T-helper 1 cell (primary cell): ENCODE measurements around the gene PAQR5.
"Not testable (repeated sequence)": the region's sequence is repeated elsewhere in the genome, so short reads cannot be mapped to it uniquely, and the experiment has no call there.

Experiments used
- DNase-seq, 5 donors: peaks; one replicate each; pipeline ENCODE4 v3.0.0-alpha.2; 2012 to 2020

PAQR5 gene

DNA sequence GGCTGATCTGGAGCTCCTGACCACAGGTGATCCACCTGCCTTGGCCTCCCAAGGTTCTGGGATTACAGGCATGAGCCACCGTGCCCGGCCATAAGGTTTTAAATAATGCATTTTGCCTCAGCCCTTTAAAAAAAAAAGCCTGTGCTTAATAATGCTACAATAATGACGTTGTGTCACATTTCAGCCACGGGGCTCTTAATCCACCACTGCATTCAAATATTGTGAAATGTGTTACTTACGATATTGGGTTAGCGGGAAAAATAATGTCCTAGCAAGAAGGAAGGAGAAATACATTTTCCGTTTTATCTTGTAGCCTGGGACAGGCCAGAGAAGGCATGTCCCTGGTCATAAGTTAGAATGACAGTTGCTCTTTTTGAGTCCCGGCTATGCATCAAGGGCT, 17.6 kb downstream of the PAQR5 start:
- no peak for DNase-seq

DNA sequence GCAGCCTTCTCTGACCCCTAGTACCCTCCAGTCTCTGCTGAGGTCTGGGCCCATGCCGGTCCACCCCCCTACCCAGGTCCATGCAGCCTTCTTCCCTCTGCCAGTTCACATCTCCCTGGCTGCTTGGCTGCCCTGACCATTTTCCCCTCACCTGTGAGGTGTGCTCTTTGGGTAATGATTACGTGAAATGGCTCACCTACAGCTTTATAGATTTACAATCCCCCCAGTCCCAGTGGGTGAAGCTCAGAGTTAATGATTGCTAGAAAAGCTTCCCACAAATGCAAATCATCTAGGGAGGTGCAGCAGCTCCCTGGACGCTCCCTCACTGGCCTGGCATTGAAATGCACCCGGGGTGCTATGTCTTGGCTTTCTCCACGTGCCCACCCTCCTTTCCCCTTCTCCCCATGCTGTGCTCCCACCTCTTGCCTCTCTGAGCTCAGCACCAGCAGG, 18.7 kb downstream of the PAQR5 start:
- no peak for DNase-seq

DNA sequence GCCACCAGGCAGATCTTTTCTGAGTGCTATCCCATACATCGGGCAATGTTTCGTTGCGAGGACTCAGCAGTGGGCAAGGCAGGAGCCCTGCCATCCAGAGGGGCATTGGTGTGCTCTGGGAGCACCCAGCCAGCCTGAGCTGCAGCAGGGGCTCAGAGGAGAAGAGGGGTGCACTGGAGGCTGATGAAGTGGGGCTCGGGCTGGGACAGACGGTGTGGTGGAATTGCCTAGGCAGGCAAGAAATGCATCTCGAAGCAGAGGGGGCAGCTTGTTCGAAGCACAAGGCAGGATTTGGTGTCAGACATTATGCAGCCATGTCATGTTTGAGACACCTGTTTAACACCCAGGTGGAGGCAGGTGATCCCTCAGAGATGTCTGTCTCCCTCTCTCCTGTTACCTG, 19.3 kb downstream of the PAQR5 start:
- DNase-seq, result no peak

DNA sequence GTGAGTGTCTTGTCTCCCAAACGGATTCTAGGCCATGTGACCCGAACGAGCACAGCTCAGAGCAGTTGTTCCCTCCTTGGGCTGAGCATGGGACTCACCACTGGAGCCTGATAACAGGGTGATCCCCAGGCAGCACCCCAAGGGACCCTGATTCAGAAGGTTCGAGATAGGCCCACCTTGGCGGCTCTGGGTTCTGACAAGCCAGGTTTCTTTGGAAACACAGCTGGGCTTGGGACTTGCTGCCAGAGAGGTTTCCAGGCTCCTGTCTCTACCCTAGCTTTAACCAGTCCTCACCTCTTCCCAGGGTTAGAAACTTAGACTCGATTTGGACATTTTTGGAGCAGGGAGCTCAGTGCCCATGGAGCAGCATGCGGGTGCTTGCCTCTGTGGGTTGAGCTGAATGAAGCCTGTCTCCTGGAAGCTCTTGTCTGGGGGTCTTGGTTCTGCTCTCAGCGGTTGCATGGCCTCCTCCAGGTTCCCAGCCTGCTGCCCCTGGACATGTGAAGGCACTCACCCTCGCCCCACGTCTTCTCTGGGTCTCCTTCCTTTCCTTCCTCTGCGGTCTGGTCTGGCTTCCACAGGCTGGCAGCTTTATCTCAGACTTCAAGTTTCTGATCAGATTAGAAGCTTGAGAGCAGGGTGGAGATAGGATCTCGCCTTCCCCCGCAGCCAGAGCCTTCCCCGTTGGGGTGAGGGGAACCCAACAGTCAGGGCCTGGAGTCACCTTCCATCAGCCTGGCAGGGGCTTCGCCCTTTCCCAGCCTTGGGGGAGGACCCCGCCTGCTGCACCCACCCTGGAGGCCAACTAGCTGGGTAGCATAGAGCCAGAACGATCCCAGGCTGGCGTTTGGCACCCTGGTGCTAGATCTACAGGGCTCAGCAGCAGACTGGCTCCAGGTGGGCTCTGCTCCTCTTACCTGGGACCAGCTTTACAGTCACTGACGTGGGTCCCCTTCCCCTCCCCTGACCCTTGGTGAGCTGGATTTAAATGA, 21.0 kb downstream of the PAQR5 start:
- no peak for DNase-seq

DNA sequence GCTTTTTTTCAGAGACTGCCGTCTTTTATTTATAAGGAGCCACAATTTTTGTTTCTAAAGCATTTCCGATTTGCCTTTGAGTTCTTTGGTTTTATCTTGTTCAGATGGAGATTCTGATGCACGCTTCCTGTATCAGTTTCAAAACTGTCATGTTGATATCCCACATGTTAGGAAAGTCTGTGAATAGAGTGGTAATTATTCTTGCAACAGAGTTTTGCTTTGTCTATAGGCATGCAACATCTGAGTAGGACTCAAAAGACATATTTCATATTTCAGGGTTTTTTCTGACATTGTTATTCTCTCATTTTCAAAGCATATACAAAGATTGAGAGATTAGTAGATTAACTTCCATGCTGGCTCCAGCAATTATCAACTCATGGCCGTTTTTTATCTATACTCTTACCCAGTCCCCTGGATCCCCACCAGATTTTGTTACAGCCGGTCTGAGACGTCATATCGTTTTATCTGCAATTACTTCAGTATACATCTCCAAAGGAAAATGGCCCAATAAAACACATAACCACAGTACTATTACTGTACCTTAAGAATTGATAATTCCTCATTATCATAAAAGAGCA, 22.4 kb downstream of the PAQR5 start:
- peak in 1 of 5 donors; percentile 40 for DNase-seq

DNA sequence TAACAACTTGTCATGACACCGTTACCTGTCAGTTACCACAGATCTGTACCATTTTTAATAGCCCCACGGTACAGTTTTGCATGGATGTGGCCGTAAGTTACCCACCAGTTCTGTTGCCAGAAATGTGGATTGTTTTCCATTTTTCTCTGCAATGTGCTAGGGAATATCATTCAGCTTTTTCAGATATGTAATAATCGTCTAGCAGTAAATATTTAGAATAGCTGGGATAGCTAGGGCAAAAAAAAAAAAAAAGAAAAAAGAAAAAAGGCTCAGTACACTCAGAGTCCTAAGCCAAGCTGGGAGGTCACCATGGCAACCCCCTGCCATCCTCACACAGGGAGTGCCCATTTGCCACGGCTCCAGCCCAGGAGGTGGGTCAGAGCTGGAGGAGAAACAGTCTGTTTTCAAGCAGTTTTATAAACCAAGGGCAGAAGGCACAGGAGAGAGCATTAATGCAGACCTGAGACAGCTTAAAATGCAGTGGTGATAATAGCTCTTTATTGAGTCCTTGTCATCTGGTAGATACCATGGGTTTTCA, 25.2 kb downstream of the PAQR5 start:
- no peak for DNase-seq

DNA sequence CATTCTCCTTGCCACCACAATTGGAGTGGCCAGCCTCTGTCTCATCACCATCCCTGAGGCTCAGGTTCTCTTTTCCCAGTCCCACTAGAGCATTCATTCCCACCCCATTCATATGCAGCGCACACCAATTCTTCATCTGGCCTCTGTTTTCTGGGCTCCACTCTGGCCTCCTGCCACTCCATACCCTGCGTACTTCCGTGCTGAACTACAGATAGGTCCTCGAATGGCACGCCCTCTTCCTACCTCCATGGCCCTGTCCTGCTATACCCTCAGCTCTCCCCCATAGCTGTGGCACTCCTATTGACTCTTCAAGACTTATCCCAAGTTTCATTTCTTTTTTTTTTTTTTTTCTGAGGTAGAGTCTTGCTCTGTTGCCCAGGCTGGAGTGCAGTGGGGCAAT, 25.9 kb downstream of the PAQR5 start:
- no peak for DNase-seq

DNA sequence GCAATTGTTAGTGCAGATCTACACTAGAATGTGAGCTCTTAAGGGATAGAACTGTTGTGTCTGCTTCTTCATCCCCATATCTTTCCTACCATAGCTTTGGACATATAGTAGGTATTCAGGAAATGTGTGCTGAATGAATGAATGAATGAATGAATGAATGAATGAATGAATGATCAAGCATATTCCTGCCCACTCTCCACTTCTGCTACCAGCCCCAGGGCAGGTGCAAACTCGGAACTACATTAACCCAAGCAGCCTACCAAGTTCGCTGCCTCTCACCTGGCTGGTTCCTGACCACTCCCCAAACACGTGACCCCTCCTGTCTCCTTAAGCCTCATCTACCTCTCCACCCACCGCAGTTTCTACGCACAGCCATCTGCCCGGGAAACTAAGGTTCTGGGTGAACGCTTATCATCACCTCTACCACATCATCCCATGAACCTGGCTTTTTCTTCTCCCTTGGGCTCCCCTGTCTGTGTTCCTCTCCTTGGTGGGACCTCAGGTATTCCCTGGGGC, 26.8 kb downstream of the PAQR5 start:
- DNase-seq, result no peak

DNA sequence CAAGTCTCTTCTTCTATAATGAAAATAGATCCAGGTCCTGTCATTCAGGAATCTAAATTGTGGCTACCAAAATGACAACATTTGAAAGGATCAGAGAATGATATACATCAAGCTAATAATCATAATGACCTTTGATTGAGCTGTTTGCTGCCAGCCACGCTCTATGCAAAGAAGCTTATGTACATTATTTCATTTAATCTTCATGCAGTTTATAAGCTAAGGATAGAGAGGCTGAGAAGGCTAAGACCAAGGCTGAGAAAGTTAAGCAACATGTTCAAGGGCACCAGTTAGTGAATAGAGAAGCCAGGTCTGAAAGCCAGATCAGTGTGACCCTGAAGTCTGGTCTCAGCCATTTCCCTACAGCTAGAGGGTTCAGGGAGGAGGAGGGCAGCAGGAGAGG, 29.4 kb downstream of the PAQR5 start:
- DNase-seq, result no peak

DNA sequence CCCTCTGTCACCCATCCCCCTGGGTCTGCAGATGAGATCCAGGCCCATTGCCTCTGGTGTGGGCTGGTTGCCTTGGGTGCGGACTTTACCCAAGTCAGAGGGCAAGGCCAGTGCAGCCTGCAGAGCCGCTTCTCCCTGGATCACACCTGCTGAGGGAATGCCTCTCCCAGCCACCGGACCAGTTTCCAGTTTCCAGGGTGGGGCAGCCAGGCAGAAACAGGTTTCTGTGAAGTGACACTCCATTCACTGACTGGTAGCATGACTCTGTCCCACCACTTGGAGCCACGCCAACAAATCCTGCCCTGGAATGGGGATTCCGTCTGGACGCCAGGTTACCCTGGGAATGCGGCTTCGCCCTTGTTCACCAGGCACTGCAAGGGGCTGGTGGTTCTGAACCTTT, 30.0 kb downstream of the PAQR5 start:
- DNase-seq, result no peak

DNA sequence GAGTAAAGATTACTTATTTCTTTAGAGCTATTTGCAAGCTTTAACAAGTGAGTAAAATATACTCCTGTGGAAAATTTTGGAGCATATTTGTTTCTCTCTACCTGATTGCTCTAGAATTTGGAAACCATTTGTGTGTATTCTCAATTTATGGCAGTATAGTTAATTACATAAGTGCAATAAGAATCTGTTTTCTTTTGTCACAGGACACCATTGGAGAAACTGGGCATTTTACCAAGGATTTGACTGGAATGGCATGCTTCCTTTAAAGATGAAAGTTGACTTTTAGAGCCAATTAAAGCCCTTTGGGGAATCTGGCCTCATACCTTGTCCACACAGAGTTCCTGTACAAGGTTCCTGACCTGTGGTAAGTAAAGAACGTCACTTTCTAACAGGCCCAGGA, 38.4 kb downstream of the PAQR5 start:
- no peak for DNase-seq

DNA sequence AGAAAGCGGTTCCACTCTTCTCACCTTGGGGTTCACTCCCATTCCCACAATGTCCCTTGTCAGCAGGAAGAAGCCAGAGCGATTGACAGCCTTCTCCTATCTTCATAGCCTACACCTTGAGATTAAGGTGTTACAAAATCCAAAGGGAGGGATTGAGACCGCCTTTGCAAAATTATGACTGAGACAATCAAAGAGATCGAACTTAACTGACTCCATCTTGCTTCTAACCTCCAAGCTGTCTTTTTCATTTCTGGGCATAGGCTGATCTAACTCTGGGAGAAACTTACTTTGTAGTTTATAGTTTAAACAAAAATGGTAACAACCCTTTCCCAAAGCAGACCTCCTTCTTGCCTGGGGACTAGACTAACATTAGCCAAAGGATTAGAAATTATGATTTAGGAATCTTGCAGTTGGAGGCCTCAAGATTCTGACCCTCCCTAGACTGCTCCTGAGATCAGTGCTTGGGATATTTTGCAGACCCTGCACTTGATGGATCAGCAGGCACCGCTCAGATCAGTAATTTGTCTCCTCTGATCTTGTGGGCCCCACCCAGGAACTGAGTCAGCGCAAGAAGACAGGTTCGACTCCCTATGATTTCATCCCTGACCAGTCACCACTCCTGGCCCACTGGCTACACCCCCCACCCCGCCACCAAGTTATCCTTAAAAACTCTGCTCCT, 40.0 kb downstream of the PAQR5 start:
- DNase-seq, result no peak

DNA sequence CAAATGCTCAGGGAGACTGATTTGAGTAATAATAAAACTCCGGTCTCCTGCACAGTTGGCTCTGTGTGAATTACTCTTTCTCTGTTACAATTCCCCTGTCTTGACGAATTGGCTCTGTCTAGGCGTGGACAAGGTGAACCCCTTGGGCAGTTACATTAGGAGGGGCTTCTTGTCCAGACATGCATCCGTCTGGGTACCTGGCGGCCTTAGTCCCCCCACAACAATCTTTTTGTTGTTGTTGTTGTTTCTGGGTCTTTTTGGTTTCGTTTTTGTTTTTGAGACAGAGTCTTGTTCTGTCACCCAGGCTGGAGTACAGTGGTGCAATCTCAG, 40.5 kb downstream of the PAQR5 start:
- not testable (repeated sequence) for DNase-seq

DNA sequence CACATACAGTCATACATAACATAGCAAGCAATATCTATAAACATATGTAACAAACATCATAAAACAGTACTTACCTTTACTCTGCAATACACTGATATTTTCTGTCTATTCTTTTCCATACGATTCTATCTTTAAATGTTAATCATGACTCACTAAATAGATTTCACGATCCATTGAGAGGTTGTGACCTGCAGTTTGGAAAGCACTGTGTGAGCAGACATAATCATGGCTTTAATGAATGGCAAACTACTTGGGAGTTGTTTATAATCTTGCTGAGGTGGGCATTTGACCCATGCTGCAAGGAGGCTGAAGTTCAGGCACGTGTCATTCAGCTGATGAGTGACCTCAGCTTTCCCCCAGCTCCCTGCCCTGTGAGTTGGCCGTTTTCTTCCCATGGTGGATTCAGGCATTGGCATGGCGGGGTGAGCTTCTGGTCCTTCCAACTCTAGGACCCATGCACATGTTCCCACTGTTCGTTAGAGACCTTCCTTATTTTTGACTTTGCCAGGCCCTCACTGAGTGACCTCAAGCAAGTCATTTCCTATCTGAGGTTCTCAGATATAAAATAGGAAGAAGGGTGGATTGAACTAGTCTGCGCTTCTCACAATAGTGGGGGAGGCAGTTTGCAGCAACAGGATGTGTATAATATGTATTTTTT, 41.7 kb downstream of the PAQR5 start:
- no peak for DNase-seq

DNA sequence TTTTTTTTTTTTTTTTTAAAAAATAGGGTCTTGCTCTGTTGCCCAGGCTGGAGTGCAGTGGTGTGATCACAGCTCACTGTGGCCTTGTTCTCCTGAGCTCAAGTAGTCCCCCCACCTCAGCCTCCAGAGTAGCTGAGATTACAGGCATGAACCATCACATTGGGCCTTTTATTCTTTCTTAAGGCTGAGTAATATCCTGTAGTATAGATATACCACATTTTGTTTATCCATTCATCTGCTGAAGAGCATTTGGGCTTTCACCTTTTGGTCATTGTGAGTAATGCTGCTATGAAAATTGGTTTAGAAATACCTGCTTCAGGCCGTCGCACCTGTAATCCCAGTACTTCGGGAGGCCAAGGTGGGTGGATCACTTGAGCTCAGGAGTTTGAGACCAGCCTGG, 42.6 kb downstream of the PAQR5 start:
- DNase-seq, result no peak

DNA sequence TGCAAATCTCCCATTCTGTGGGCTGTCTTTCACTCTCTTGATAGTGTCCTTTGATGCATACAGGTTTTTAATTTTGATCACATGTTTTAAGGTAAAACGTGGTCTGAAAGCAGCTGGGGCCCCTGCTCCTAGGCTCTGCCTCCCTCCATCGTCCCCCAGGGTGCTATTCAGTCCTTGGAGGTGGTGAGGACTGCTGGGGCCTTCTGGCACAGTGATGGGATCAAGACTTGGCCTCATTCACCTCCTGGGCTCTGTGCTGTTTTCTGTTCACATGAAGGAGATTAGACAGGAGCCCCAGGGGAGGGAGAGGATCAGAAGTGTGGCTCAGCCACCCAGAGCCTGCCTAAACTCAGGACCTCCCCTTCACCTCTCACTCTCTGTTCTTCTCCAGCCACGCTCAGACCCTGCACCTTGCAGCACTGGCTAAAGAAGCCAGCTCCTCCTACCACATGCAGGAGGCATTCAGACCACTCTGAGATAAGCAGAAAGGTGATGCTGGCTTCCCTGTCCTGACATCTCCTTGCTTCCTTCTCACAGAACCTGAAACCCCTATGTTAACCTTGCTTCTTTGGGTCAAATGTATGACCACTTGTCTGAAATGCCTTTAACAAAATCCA, 43.9 kb downstream of the PAQR5 start:
- DNase-seq, result no peak

DNA sequence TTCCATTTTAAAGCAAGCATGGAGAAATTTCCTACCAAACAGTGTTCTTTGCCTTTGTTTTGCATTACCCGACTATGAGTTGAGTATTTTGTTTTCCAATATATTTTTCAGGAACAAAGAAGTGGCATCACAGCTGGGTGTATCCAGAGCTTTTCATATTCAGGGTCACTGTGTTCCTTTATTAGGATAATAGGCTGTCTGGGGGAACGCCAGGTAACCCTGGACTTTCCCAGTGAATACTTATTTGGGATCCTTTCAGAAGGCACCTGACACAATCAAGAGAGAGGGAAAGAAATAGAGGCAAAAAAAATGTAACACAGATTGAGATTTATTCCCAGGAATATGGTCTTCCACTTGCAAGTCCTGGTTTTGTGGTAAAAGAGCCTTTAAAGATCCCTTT, 44.4 kb downstream of the PAQR5 start:
- DNase-seq, result no peak

DNA sequence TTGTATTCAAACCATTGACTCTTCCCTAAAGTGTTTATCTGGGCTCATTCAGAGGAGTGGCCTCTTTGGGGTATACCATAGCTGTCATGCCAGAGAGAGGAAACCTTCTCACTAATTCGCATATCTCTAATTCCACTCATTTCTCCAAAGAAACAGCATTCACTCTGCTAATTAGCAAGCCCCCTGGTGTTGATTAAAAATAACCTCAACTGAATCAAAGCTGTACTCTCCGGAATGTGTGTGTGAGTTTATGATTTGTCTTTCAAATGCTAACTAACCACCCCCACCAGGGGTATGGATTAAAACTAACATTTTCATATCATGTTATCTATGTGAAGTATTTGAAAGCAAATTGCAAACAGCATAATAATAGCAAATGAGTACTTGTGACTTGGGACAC, 45.5 kb downstream of the PAQR5 start:
- DNase-seq, result no peak

DNA sequence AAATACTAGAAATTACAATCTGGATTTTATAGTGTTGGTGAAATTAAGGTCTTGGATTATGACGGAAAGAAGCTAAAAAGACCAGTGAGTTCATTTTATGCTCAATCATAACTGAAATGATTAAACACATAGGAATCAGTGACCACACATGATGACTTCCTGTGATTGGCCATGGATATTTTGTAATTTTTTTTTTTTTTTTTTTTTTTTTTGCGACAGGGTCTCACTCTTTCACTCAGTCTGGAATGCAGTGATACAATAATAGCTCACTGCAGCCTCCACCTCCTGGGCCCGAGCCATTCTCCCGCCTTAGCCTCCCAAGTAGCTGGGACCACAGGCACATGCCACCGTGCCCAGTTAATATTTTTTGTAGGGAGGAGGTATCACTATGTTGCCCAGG, 47.4 kb downstream of the PAQR5 start:
- DNase-seq, result no peak

DNA sequence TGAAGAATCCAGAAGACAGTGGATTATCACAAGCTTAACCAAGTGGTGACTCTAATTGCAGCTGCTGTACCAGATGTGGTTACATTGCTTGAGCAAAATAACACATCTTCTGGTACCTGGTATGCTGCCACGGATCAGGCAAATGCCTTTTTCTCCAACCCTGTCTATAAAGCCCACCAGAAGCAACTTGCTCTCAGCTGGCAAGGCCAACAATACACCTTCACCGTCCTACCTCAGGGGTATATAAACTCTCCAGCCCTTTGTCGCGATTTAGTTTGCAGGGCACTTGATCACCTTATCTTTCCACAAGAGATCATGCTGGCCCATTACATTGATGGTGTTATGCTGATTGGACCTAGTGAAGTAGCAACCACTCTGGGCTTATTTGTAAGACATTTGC, 52.6 kb downstream of the PAQR5 start:
- no peak for DNase-seq

DNA sequence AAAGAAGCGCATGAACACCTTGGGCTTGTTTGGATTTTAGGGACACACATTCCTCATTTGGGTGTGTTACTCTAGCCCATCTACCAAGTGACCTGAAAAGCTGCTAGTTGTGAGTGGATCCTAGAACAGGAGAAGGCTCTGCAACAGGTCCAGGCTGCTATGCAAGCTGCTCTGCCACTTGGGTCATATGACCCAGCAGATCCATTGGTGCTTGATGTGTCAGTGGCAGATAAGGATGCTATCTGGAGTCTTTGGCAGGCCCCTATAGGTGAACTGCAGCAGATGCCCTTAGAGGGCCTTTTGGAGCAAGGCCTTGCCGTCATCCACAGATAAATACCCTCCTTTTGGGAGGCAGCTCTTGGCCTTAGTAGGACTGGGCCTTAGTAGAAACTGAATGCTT, 53.2 kb downstream of the PAQR5 start:
- DNase-seq, result no peak
